SJSA1 (cell line): Measurements from ENCODE around the gene CAMKMT. TPM values are rescaled to one million over a fixed set of nuclear protein-coding genes. Genes with fewer than 3 reads are reported as not detected.
A peak's percentile ranks its signal among the peaks of the same experiment; 100 is the strongest.

Experiments
- DNase-seq, 2 experiments: peaks; one replicate each; pipeline ENCODE4 v3.0.0-alpha.2; 2015 to 2020; ENCODE audit warnings: low spot score in 2 of 2, low read depth in 1 of 2
- H3K27ac ChIP-seq: fragments of 250-450 bp; sonication (Bioruptor Pico); 2 replicates; pipeline ENCODE4 v1.5.1; 2020; ENCODE audit warnings: mild to moderate bottlenecking, moderate library complexity
- H3K27me3 ChIP-seq: fragments of 250-450 bp; sonication (Bioruptor Pico); replicated peaks from 2 replicates; pipeline ENCODE4 v1.5.1; 2020; ENCODE audit warnings: mild to moderate bottlenecking, moderate library complexity
- H3K36me3 ChIP-seq: fragments of 250-450 bp; sonication (Bioruptor Pico); 2 replicates; pipeline ENCODE4 v1.5.1; 2020; ENCODE audit warnings: mild to moderate bottlenecking
- H3K4me1 ChIP-seq: fragments of 250-450 bp; sonication (Bioruptor Pico); replicated peaks from 2 replicates; pipeline ENCODE4 v1.6.1; 2021; ENCODE audit warnings: mild to moderate bottlenecking
- H3K4me3 ChIP-seq: fragments of 250-450 bp; sonication (Bioruptor Pico); 2 replicates; pipeline ENCODE4 v1.5.1; 2020; ENCODE audit warnings: mild to moderate bottlenecking
- H3K9me3 ChIP-seq: fragments of 250-450 bp; sonication (Bioruptor Pico); replicated peaks from 2 replicates; pipeline ENCODE4 v1.5.1; 2020; ENCODE audit warnings: mild to moderate bottlenecking
- total RNA-seq: library from RNA; depleted of rRNA; stranded (reverse); fragments of >200 nt; shearing (Covaris generic); gene quantifications from 2 replicates; pipeline ENCODE4 v1.2.3, GENCODE V29; 2014

CAMKMT gene
- total RNA-seq, 1 experiment from 2014 or later, result 4.7 TPM

GRCh38 chr2:44519026-44519425, 157.3 kb downstream of the CAMKMT start:
- Histone ChIP-seq H3K4me3 (no peak overlapping the region), H3K27me3 (no peaks in the 10 kb centered on the region; the same call in 1 of the 2 replicates), H3K36me3 (no peaks in the 10 kb centered on the region), H3K9me3 (peaks cover 4% of the 10 kb centered on the region; the same call in 1 of the 2 replicates), H3K4me1 (no peaks in the 10 kb centered on the region), H3K27ac (no peak overlapping the region)
- no peak for DNase-seq

GRCh38 chr2:44522846-44523245, 161.1 kb downstream of the CAMKMT start:
- Histone ChIP-seq H3K36me3 (no peaks in the 10 kb centered on the region), H3K27ac (no peak overlapping the region), H3K4me1 (no peaks in the 10 kb centered on the region), H3K9me3 (peaks cover 4% of the 10 kb centered on the region; the same call in 1 of the 2 replicates), H3K4me3 (no peak overlapping the region), H3K27me3 (no peaks in the 10 kb centered on the region)
- no peak for DNase-seq

- no peaks in the 10 kb centered on the region for H3K27me3 ChIP-seq
- no peaks in the 10 kb centered on the region; the same call in 1 of the 2 replicates for H3K4me1 ChIP-seq
- no peak overlapping the region for H3K27ac ChIP-seq
- peaks cover 4% of the 10 kb centered on the region; the same call in 1 of the 2 replicates for H3K9me3 ChIP-seq
- no peak for DNase-seq
- H3K36me3 ChIP-seq, result no peaks in the 10 kb centered on the region
- H3K4me3 ChIP-seq, result no peak overlapping the region
These were observed 162.7 kb downstream of the CAMKMT start for GRCh38 chr2:44524347-44524926.

GRCh38 chr2:44526352-44526751, 164.6 kb downstream of the CAMKMT start:
- Histone ChIP-seq H3K9me3 (peaks cover 4% of the 10 kb centered on the region; the same call in 1 of the 2 replicates), H3K27ac (no peak overlapping the region), H3K27me3 (no peaks in the 10 kb centered on the region), H3K4me1 (no peaks in the 10 kb centered on the region; the same call in 1 of the 2 replicates), H3K4me3 (no peak overlapping the region), H3K36me3 (no peaks in the 10 kb centered on the region)
- DNase-seq, result no peak

- H3K27ac ChIP-seq, result no peak overlapping the region
- H3K27me3 ChIP-seq, result no peaks in the 10 kb centered on the region
- H3K4me3 ChIP-seq, result no peak overlapping the region
- H3K4me1 ChIP-seq, result no peaks in the 10 kb centered on the region; the same call in 1 of the 2 replicates
- H3K9me3 ChIP-seq, result no peaks in the 10 kb centered on the region
- peak in 1 of 2 experiments; percentile 20 for DNase-seq
- no peaks in the 10 kb centered on the region for H3K36me3 ChIP-seq
These were observed 166.8 kb downstream of the CAMKMT start for GRCh38 chr2:44528595-44528994.

- DNase-seq, result no peak
- no peaks in the 10 kb centered on the region for H3K9me3 ChIP-seq
- no peak overlapping the region for H3K4me3 ChIP-seq
- H3K27me3 ChIP-seq, result no peaks in the 10 kb centered on the region
- no peaks in the 10 kb centered on the region; the same call in 1 of the 2 replicates for H3K4me1 ChIP-seq
- H3K27ac ChIP-seq, result no peak overlapping the region
- no peaks in the 10 kb centered on the region for H3K36me3 ChIP-seq
These were observed 167.7 kb downstream of the CAMKMT start for GRCh38 chr2:44529448-44529847.

GRCh38 chr2:44531289-44531688, 169.5 kb downstream of the CAMKMT start:
- DNase-seq, result no peak
- Histone ChIP-seq H3K27me3 (no peaks in the 10 kb centered on the region), H3K4me1 (no peaks in the 10 kb centered on the region; the same call in 1 of the 2 replicates), H3K27ac (no peak overlapping the region), H3K36me3 (no peaks in the 10 kb centered on the region), H3K9me3 (no peaks in the 10 kb centered on the region), H3K4me3 (no peak overlapping the region)

GRCh38 chr2:44532031-44532430, 170.3 kb downstream of the CAMKMT start:
- no peaks in the 10 kb centered on the region; the same call in 1 of the 2 replicates for H3K4me1 ChIP-seq
- H3K4me3 ChIP-seq, result no peak overlapping the region
- H3K9me3 ChIP-seq, result no peaks in the 10 kb centered on the region
- no peaks in the 10 kb centered on the region for H3K36me3 ChIP-seq
- DNase-seq, result no peak
- no peaks in the 10 kb centered on the region for H3K27me3 ChIP-seq
- H3K27ac ChIP-seq, result no peak overlapping the region

- Histone ChIP-seq H3K4me1 (no peaks in the 10 kb centered on the region; the same call in 1 of the 2 replicates), H3K27me3 (no peaks in the 10 kb centered on the region), H3K27ac (no peak overlapping the region), H3K9me3 (no peaks in the 10 kb centered on the region), H3K36me3 (no peaks in the 10 kb centered on the region), H3K4me3 (no peak overlapping the region)
- no peak for DNase-seq
These were observed 171.8 kb downstream of the CAMKMT start for GRCh38 chr2:44533508-44533907.

- Histone ChIP-seq H3K36me3 (no peaks in the 10 kb centered on the region), H3K4me1 (no peaks in the 10 kb centered on the region), H3K27ac (no peak overlapping the region), H3K9me3 (no peaks in the 10 kb centered on the region), H3K4me3 (no peak overlapping the region), H3K27me3 (no peaks in the 10 kb centered on the region)
- no peak for DNase-seq
These were observed 173.6 kb downstream of the CAMKMT start for GRCh38 chr2:44535376-44535775.

- Histone ChIP-seq H3K36me3 (no peaks in the 10 kb centered on the region), H3K9me3 (no peaks in the 10 kb centered on the region), H3K4me3 (no peak overlapping the region), H3K27me3 (no peaks in the 10 kb centered on the region), H3K27ac (no peak overlapping the region), H3K4me1 (no peaks in the 10 kb centered on the region)
- DNase-seq, result no peak
These were observed 175.5 kb downstream of the CAMKMT start for GRCh38 chr2:44537264-44537663.

GRCh38 chr2:44542520-44542919, 180.8 kb downstream of the CAMKMT start:
- no peak overlapping the region for H3K27ac ChIP-seq
- H3K27me3 ChIP-seq, result no peaks in the 10 kb centered on the region
- DNase-seq, result no peak
- no peaks in the 10 kb centered on the region for H3K4me1 ChIP-seq
- no peak overlapping the region for H3K4me3 ChIP-seq
- no peaks in the 10 kb centered on the region for H3K9me3 ChIP-seq
- H3K36me3 ChIP-seq, result no peaks in the 10 kb centered on the region

GRCh38 chr2:44543773-44544725, 182.3 kb downstream of the CAMKMT start:
- H3K4me3 ChIP-seq, result no peak overlapping the region
- no peaks in the 10 kb centered on the region for H3K9me3 ChIP-seq
- DNase-seq, result no peak
- H3K4me1 ChIP-seq, result peaks cover 5% of the 10 kb centered on the region
- no peaks in the 10 kb centered on the region for H3K36me3 ChIP-seq
- H3K27ac ChIP-seq, result no peak overlapping the region
- no peaks in the 10 kb centered on the region for H3K27me3 ChIP-seq

- Histone ChIP-seq H3K4me3 (no peak overlapping the region), H3K27ac (no peak overlapping the region), H3K9me3 (no peaks in the 10 kb centered on the region), H3K27me3 (no peaks in the 10 kb centered on the region), H3K4me1 (peaks cover 15% of the 10 kb centered on the region), H3K36me3 (no peaks in the 10 kb centered on the region)
- no peak for DNase-seq
These were observed 183.3 kb downstream of the CAMKMT start for GRCh38 chr2:44545005-44545404.
